ENCODE data around the gene FNDC1.
A peak's percentile ranks its signal among the peaks of the same experiment; 100 is the strongest.

The FNDC1 gene

DNA sequence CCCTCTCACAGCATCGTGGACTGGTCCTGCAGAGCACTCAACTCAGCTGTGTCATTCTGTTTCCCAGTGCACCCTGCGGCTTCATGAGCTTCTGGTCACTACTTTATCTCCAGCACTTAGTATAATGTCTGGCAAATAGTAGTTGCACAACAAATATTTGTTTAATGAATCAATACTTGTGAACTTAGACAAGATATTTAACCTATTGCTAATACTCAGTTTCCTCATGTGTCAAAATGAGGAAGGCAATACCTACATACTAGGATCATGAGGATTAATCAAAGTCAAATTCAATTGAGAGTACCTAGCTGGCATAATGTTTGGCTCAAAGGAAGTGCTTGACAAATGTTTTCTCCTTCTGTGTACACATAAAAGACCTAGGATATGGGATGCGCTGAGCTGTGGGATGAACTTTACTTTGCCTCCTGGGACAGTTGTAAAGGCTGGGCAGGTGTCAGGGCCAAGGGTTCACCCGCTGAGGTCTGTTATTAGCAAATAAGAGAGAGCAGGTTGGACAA, 86.3 kb downstream of the FNDC1 start:
- Histone ChIP-seq H4K91ac (ENCODE audit: low read length) (no peak overlapping the region), H3K18ac (ENCODE audit: low read depth in 1 of 2, low read length in 2 of 2) (no peak overlapping the region), H3K4ac (ENCODE audit: low read depth in 1 of 2, low read length in 2 of 2) (no peak overlapping the region), H2BK12ac (ENCODE audit: low read length in 2 of 2) (no peak overlapping the region), H3K79me1 (replicated peaks; ENCODE audit: low read length, poor library complexity, severe bottlenecking) (no peaks in the 10 kb centered on the region), H2BK5ac (ENCODE audit: low read depth, low read length, poor library complexity, severe bottlenecking) (no peak overlapping the region), H2BK15ac (ENCODE audit: low read depth, poor library complexity, severe bottlenecking) (no peak overlapping the region), H3K23ac (ENCODE audit: low read length in 2 of 2) (no peak overlapping the region), H3K9me3 (ENCODE audit: control insufficient read depth, low read length) (no peaks in the 10 kb centered on the region), H2BK120ac (ENCODE audit: low read depth, low read length) (no peak overlapping the region), H3K36me3 (ENCODE audit: control insufficient read depth in 1 of 2, insufficient read depth in 2 of 2, low read depth in 1 of 2, low read length in 2 of 2) (peaks cover 0 to 4% of the 10 kb centered on the region in 2 experiments), H4K8ac (ENCODE audit: low read length) (no peak overlapping the region), H3K27me3 (ENCODE audit: control insufficient read depth in 1 of 2, insufficient read depth in 1 of 2, low read length in 2 of 2) (no peaks in the 10 kb centered on the region), H2AFZ (ENCODE audit: low read depth, low read length) (no peak overlapping the region), H3K14ac (ENCODE audit: low read length in 2 of 2) (no peak overlapping the region), H3K4me2 (ENCODE audit: low read length, poor library complexity, severe bottlenecking) (no peak overlapping the region), H3K4me3 (ENCODE audit: insufficient read depth in 1 of 2, low read depth in 1 of 2, low read length in 2 of 2) (no peak overlapping the region), H3K27ac (ENCODE audit: low read length, poor library complexity, severe bottlenecking) (no peak overlapping the region), H3K9ac (ENCODE audit: low read length) (no peak overlapping the region), H3K4me1 (ENCODE audit: control insufficient read depth, insufficient read depth, low read depth, low read length) (no peaks in the 10 kb centered on the region), H2AK5ac (ENCODE audit: low read length, severe bottlenecking) (no peak overlapping the region)
- WGBS, result 53% methylated on average over 3 of the region's 4 CpGs
- no peak for DNase-seq

DNA sequence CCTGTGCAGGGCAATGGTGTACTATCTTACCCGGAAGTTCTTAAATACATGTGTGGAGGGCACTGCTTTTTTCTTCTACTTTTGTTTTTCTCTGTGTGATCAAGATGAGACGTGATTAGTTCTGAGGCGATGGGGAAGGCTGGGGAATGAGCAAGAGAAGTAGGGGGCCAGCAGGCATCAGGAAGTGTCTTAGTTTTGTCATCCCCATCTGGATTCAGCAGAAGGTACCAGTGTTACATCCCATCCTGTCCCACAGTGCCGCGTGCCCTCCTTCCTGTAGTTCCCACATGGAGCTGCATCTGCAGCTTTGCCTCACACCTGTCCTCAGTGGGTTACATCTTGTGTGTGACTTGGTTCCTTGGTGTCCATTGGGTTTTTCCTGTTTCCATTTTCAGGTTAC, 86.9 kb downstream of the FNDC1 start:
- H3K4me2 ChIP-seq (ENCODE audit: low read length, poor library complexity, severe bottlenecking), result no peak overlapping the region
- H2BK5ac ChIP-seq (ENCODE audit: low read depth, low read length, poor library complexity, severe bottlenecking), result no peak overlapping the region
- H4K8ac ChIP-seq (ENCODE audit: low read length), result no peak overlapping the region
- H3K18ac ChIP-seq (ENCODE audit: low read depth in 1 of 2, low read length in 2 of 2), result no peak overlapping the region
- no peak overlapping the region for H3K4ac ChIP-seq (ENCODE audit: low read depth in 1 of 2, low read length in 2 of 2)
- no peak overlapping the region for H3K14ac ChIP-seq (ENCODE audit: low read length in 2 of 2)
- no peak overlapping the region for H2AFZ ChIP-seq (ENCODE audit: low read depth, low read length)
- H4K91ac ChIP-seq (ENCODE audit: low read length), result no peak overlapping the region
- no peaks in the 10 kb centered on the region for H3K79me1 ChIP-seq (replicated peaks; ENCODE audit: low read length, poor library complexity, severe bottlenecking)
- H2BK15ac ChIP-seq (ENCODE audit: low read depth, poor library complexity, severe bottlenecking), result no peak overlapping the region
- no peak overlapping the region for H2BK12ac ChIP-seq (ENCODE audit: low read length in 2 of 2)
- DNase-seq, result no peak
- peaks cover 0 to 4% of the 10 kb centered on the region in 2 experiments for H3K36me3 ChIP-seq (ENCODE audit: control insufficient read depth in 1 of 2, insufficient read depth in 2 of 2, low read depth in 1 of 2, low read length in 2 of 2)
- H3K9me3 ChIP-seq (ENCODE audit: control insufficient read depth, low read length), result no peaks in the 10 kb centered on the region
- H2BK120ac ChIP-seq (ENCODE audit: low read depth, low read length), result no peak overlapping the region
- H2AK5ac ChIP-seq (ENCODE audit: low read length, severe bottlenecking), result no peak overlapping the region
- no peak overlapping the region for H3K23ac ChIP-seq (ENCODE audit: low read length in 2 of 2)
- H3K27ac ChIP-seq (ENCODE audit: low read length, poor library complexity, severe bottlenecking), result no peak overlapping the region
- no peak overlapping the region for H3K4me3 ChIP-seq (ENCODE audit: insufficient read depth in 1 of 2, low read depth in 1 of 2, low read length in 2 of 2)
- H3K9ac ChIP-seq (ENCODE audit: low read length), result no peak overlapping the region
- no peaks in the 10 kb centered on the region for H3K4me1 ChIP-seq (ENCODE audit: control insufficient read depth, insufficient read depth, low read depth, low read length)
- H3K27me3 ChIP-seq (ENCODE audit: control insufficient read depth in 1 of 2, insufficient read depth in 1 of 2, low read length in 2 of 2), result no peaks in the 10 kb centered on the region
- 90% methylated on average over 5 of the region's 5 CpGs for WGBS

DNA sequence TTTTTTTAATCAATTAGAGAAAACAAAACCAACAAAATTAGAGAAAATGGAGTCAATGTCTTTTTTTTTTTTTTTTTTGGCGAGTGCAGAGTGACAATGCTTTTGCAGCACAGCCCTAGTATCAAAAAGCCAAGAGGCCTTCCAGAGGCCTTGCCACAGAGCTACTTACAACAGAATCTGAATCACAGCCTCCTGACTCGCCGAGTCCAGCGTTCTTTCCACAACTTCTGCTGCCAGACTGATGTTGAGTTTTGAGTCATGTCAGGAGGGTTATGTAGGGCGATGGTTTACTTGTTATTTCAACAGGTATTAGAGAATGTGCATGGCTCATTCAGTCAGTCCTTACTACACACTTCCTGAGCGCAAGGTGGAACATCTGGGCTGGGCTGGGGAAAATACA, 88.6 kb downstream of the FNDC1 start:
- H3K4me3 ChIP-seq (ENCODE audit: insufficient read depth in 1 of 2, low read depth in 1 of 2, low read length in 2 of 2), result no peak overlapping the region
- no peaks in the 10 kb centered on the region for H3K9me3 ChIP-seq (ENCODE audit: control insufficient read depth, low read length)
- no peaks in the 10 kb centered on the region for H3K79me1 ChIP-seq (replicated peaks; ENCODE audit: low read length, poor library complexity, severe bottlenecking)
- H3K4me2 ChIP-seq (ENCODE audit: low read length, poor library complexity, severe bottlenecking), result no peak overlapping the region
- H3K14ac ChIP-seq (ENCODE audit: low read length in 2 of 2), result no peak overlapping the region
- H2AK5ac ChIP-seq (ENCODE audit: low read length, severe bottlenecking), result no peak overlapping the region
- H4K91ac ChIP-seq (ENCODE audit: low read length), result no peak overlapping the region
- H3K4ac ChIP-seq (ENCODE audit: low read depth in 1 of 2, low read length in 2 of 2), result no peak overlapping the region
- no peaks in the 10 kb centered on the region for H3K27me3 ChIP-seq (ENCODE audit: control insufficient read depth in 1 of 2, insufficient read depth in 1 of 2, low read length in 2 of 2)
- DNase-seq, result no peak
- no peak overlapping the region for H3K27ac ChIP-seq (ENCODE audit: low read length, poor library complexity, severe bottlenecking)
- H3K4me1 ChIP-seq (ENCODE audit: control insufficient read depth, insufficient read depth, low read depth, low read length), result no peaks in the 10 kb centered on the region
- H3K9ac ChIP-seq (ENCODE audit: low read length), result peak overlapping the region; percentile 42
- H2AFZ ChIP-seq (ENCODE audit: low read depth, low read length), result no peak overlapping the region
- no peak overlapping the region for H3K18ac ChIP-seq (ENCODE audit: low read depth in 1 of 2, low read length in 2 of 2)
- H2BK15ac ChIP-seq (ENCODE audit: low read depth, poor library complexity, severe bottlenecking), result no peak overlapping the region
- no peak overlapping the region for H2BK5ac ChIP-seq (ENCODE audit: low read depth, low read length, poor library complexity, severe bottlenecking)
- H3K36me3 ChIP-seq (ENCODE audit: control insufficient read depth in 1 of 2, insufficient read depth in 2 of 2, low read depth in 1 of 2, low read length in 2 of 2), result no peaks in the 10 kb centered on the region
- 29% methylated on average over 1 of the region's 6 CpGs for WGBS
- H3K23ac ChIP-seq (ENCODE audit: low read length in 2 of 2), result no peak overlapping the region
- no peak overlapping the region for H4K8ac ChIP-seq (ENCODE audit: low read length)
- no peak overlapping the region for H2BK12ac ChIP-seq (ENCODE audit: low read length in 2 of 2)
- no peak overlapping the region for H2BK120ac ChIP-seq (ENCODE audit: low read depth, low read length)

DNA sequence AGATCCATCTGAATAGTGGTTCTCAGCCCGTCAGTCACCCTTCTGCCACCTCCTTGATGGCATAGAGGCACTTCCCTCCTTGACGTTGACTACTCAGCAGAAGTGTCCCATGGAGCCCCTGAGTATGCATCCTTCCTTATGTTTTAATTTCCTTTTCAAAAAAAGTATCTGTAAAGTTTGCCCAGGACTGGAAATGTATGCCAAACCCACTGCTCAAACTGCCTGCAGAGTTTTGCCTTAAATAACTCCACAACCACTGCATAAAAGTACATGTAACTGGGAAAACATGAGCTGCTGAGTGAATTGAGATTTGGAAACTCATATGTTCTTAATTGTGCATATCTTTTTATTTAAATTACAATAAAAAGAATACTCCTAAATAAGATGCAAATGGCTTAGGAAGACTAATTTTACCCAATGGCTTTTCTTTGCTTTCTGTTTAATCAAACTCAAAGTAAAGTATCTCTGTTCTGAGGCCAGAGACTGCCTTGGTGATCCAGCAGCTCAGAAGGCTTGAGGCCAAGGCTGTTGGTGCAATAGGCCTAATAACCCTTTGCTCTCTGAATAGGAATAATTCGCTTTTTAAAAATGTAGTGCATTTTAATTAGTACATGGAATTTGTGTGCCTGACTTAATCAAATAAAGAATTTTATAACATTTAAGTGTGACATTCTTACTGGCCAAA, 90.4 kb downstream of the FNDC1 start:
- no peak for DNase-seq
- H2BK5ac ChIP-seq (ENCODE audit: low read depth, low read length, poor library complexity, severe bottlenecking), result no peak overlapping the region
- WGBS, result 76% methylated on average over 2 of the region's 3 CpGs

More for the DNA sequence above, 90.4 kb downstream of the FNDC1 start:
- Histone ChIP-seq H3K4me2 (ENCODE audit: low read length, poor library complexity, severe bottlenecking) (no peak overlapping the region), H3K27ac (ENCODE audit: low read length, poor library complexity, severe bottlenecking) (no peak overlapping the region), H2AK5ac (ENCODE audit: low read length, severe bottlenecking) (no peak overlapping the region), H2BK120ac (ENCODE audit: low read depth, low read length) (no peak overlapping the region), H3K4ac (ENCODE audit: low read depth in 1 of 2, low read length in 2 of 2) (no peak overlapping the region), H3K4me3 (ENCODE audit: insufficient read depth in 1 of 2, low read depth in 1 of 2, low read length in 2 of 2) (peak overlapping the region in 1 of 2 experiments; percentile 6), H4K8ac (ENCODE audit: low read length) (no peak overlapping the region), H2AFZ (ENCODE audit: low read depth, low read length) (no peak overlapping the region), H3K4me1 (ENCODE audit: control insufficient read depth, insufficient read depth, low read depth, low read length) (no peaks in the 10 kb centered on the region), H3K18ac (ENCODE audit: low read depth in 1 of 2, low read length in 2 of 2) (no peak overlapping the region), H2BK15ac (ENCODE audit: low read depth, poor library complexity, severe bottlenecking) (no peak overlapping the region), H3K9ac (ENCODE audit: low read length) (peak overlapping the region; percentile 31), H4K91ac (ENCODE audit: low read length) (no peak overlapping the region), H3K79me1 (replicated peaks; ENCODE audit: low read length, poor library complexity, severe bottlenecking) (no peaks in the 10 kb centered on the region), H3K23ac (ENCODE audit: low read length in 2 of 2) (no peak overlapping the region), H3K14ac (ENCODE audit: low read length in 2 of 2) (no peak overlapping the region), H2BK12ac (ENCODE audit: low read length in 2 of 2) (no peak overlapping the region), H3K27me3 (ENCODE audit: control insufficient read depth in 1 of 2, insufficient read depth in 1 of 2, low read length in 2 of 2) (no peaks in the 10 kb centered on the region), H3K36me3 (ENCODE audit: control insufficient read depth in 1 of 2, insufficient read depth in 2 of 2, low read depth in 1 of 2, low read length in 2 of 2) (no peaks in the 10 kb centered on the region), H3K9me3 (ENCODE audit: control insufficient read depth, low read length) (no peaks in the 10 kb centered on the region)

Measured in mesenchymal stem cell (in vitro differentiated cells and primary cell).